HG03103 (cell line): Measurements from ENCODE around the gene RAB35.

Experiments used
- ATAC-seq: cut with Tn5 transposase; IDR thresholded peaks from one replicate; pipeline ENCODE4 v1.9.1; 2021; ENCODE audit warnings: low read depth; ENCODE audit not compliant: unreplicated experiment

RAB35 gene

DNA sequence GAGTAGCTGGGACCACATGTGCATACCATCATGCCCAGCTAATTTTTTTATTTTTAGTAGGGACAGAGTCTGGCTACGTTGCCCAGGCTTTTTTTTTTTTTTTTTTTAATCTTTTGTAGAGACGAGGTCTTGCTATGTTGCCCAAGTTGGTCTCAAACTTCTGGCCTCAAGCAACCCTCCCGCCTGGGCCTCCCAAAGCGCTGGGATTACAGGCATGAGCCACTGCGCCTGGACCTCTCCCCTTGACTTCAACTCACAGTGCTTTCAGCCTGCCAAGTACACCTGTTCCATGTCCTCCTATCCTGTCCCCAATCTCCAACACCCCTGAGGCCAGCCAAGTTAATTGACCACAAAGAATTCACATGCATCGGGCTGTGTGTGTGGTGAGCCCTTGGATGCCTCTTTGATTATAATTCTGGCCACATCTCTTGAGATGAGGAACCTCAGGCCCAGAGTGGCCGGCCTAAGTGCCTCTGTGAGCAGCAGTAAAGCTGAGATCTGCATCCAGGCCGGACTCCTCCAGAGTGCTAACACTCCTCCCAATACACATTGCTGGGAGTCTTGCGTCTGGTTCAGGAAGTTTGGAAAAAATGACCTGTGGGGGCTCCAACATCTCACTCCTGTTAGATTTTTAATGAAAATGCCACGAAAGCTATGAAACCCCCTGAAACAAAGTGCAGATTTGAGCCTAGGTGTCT is 6.8 kb downstream of the RAB35 start:
- ATAC-seq: no peak

DNA sequence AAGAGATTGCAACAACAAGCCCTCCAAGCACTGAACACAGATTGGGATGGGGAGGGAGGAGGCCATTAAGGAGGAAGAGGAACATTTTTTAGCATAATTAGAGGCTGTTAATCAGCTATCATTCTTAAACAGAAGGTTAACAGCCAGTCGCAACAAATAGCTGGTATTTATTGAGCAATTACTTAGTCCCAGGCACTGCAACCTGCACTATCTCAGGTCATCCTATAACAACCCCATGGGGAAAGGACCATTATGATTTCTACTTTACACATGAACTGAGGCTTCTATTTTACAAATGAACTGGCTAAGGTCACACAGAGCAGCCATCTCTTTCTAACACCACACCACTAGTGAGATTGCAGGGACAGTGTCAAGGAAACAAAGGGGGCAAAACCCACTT is 10.4 kb downstream of the RAB35 start:
- no peak for ATAC-seq

DNA sequence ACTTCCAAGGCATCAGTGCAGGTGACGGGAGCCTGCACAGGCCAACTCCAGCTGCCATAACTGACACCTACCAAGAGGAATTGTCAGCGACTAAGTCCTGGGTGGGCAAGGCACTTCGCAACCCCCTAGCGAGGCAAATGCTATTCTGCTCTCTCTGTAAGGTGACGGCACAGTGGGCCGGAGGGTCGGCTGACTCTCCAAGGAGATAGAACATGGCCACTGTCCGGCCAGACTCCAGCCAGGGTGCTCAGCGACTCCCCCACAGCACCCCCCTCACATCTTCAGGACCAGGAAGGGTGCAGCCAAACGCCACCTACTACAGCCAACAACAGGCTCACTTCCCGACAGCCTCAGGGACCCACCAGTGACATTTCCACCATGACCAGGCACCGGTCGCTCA is 13.2 kb downstream of the RAB35 start:
- no peak for ATAC-seq

DNA sequence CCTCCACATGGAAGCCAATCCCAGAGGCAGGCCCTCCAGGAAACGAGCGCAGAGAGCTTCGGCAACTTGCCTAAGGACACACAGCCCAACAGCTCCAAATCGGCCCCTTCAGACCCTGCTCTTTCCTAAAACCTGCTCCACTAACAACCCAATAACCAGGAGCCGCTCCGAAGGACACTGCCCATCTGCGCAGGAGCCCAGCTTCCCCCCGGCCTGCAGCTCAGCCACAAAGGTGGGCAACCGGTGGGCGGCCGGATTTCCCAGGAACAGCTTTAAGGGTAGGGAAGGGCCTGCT is 13.6 kb downstream of the RAB35 start:
- ATAC-seq: no peak

DNA sequence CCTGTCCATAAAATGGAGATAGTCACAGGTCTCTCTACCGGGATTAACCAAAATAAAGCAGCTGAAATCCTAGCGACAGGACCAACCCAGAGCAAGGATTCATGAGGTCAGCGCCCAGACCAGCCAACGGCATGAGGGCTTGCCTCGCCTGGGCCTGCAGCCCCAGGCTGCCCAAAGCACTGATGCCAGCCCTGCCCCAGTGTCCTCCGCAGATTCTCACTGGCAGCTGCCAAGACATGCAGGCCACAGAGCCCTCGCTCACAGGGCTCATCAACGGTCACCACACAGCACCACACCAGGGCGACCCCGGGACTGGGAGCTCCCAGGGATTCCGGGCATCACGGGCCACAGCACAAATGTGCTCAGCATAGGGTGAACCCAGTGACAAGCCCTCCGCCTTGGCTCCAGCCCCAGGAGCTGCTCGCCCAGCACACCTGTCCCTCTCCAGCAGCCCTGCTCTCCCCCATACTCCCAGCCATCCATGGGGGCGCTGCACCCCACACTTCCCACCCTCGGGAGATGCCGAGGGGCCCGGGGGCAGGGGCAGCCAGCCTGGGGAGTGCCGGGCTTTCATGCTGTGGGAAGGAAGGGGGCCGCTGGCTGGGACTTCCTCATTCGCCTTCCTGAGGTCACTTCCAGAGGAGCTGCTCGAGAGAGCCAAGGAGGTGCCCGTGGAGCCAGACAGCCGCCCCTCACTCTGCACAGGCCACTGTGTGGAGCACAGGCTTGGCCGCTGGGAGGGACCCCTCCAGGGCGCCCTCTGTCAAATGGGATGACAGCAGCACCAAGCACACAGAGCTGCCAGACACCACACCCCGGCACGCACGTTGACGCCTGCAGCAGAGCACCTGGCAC is 14.1 kb downstream of the RAB35 start:
- ATAC-seq: no peak

DNA sequence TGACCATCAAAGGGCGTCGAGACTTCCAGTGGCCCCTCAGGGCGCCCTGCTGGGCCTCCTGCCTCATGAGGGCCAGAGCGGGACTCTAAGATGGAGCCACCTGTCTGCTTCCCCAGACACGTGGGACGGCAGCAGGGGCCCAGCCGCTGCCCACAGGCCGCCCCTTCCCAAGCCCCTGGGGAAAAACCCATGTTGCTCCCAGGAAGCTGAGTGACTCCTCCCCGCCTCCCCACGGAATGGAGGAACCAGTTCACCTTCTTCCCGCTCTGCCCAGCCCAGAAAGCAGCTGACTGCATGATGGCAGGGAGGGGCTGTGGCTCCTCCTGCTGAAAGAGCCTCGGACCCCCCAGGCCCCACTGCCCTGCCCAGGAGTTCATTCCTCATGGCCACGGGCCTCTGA is 14.9 kb downstream of the RAB35 start:
- no peak for ATAC-seq

DNA sequence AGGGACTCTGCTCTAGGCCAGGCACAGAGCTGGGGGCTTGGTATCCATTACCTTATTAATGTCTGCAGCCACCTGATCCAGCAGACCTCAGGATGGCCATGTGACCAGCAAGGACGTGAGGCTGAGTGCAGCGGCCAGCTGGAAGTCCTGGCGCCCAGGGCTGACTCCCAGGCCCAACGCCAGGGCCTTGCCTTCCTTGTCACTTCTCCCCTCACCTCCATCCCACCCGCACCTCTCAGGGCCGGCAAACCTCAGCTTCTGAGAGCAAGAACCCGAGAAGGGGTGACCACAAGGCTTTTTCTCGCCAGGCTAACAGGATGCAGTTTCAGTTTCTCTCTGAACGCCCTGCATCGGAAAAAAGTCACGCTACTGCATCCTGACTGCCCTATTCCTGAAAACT is 15.4 kb downstream of the RAB35 start:
- no peak for ATAC-seq

DNA sequence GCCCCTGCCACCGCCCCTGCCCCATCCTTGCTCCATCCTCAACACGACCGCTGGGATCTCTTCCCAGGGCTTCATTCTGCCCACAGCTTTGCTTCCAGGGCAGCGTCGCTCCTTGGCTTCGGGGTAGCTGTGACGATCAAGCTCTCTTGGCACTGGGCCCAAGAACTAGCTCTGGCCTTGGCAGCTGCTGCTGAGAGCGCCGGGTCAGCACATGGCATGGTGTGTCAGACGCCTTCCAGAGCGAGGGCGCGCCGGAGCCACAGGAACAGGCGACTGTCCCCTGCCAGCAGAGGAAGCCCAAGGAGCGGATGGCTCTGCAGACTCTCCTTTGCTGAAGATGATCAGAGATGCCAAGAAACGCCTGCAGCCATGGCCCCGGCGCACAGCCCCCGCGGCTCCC is 15.9 kb downstream of the RAB35 start:
- ATAC-seq: no peak

DNA sequence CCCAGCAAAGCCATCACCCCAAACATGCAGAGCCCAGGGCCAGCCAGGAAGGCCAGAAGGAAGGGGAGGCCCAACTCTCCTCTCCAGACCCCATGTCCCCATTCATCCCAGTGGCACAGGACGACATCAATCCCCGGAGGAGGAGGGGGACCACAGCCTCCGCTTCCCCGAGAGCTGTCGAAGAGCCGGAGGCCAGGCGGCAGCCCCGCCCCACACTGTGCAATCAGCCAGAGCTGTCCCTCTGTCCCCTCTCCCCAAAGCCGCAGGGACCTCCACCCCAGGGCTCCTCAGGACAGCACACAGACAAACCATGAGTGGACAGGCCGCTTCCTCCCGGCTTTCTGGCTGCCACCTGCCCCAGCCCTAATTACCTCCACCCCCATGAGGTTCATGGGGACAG is 16.8 kb downstream of the RAB35 start:
- no peak for ATAC-seq

DNA sequence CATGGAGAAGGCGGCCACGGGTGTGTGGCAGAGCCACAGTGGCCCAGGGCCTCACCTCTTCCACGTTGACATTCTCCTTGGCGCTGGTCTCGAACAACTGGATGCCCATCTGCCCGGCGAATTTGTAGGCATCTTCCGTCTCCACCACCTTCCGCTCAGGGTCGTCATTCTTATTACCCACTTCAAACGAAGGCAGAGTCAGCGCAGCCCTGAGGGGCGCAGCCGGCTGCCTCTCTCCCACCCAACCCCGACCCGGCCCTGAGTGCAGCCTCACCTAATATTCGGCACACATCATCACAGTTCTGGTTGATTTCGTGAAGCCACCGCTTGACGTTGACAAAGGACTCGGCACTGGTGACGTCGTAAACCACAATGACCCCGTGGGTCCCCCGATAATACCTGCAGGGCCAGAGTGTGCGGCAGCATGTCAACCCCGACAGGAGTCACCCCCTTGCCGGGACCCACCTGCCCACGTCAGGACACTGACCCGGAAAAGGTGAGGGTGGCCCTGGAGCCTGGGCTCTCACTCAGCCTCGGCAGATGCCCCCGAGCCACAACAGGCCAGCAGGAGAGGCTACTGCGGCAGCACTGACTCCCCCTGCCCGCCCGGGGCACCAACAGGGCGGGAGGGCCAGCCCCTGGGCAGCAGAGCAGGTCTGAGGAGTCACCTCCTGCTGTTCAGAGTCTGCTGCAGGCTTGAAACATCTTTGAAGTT is 17.6 kb downstream of the RAB35 start:
- no peak for ATAC-seq

DNA sequence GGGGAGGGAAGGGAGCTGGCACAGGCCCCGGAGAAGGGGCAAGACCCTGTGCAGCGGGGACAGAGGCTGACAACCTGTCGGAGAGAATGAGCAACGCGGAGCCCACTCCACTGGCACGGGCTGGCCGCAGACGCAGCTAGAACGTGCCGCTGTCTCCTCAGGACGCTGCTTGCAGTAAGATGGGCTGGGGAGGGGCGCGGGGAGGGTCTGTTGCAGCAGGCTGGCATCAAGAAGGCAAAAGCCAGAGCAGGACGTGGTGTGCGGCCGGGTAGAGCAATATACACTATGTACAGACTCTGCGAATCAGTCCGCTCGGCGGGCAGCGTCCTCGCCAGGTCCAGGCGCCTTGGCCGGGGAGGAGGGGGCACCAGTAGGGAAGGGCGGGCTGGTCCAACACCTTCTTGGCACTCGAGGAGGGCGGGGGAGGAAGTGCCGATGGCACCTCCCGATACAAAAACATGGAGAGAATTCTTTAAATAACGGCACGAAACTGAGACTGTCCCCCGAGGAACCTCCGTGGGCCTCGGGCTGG is 19.8 kb downstream of the RAB35 start:
- ATAC-seq: no peak

DNA sequence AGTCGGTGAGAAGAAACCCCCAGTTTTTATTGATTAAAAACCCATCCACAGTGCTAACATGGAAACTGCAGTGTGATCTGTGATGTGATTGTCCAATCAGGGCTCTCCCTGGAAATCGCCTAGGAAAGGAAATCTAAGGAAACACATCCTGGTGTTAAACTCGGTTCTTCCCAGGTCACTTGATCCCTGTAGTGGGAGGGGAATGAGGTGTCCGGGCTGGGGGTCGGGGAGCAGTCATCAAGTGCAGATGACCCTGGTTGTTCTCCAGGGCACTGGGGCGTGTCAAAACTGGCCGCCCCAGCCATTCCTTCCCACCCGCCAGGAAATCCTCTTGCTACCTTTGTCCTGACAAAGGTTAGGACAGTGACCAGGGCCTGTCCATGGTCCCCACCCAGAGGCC is 20.8 kb downstream of the RAB35 start:
- ATAC-seq: no peak

DNA sequence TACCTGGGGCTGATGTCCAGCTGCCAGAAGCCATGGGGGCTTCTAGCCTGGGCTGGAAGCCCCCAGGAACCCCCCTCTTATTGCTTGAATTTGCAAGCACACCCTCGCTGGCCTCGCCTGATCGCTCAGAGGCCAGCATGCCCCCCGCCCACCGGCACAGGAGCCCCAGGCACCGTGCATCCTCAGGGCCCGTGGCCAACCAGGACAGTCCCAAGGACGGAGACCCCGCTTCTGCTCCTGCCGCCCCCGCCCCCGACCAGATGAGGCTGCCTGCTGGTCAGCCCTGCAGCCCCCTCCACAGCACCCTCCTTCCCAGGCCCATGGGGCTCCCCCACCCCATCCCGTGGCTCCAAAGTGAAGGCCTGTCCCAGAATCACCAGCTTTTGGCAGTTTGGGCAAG is 21.2 kb downstream of the RAB35 start:
- ATAC-seq: no peak

DNA sequence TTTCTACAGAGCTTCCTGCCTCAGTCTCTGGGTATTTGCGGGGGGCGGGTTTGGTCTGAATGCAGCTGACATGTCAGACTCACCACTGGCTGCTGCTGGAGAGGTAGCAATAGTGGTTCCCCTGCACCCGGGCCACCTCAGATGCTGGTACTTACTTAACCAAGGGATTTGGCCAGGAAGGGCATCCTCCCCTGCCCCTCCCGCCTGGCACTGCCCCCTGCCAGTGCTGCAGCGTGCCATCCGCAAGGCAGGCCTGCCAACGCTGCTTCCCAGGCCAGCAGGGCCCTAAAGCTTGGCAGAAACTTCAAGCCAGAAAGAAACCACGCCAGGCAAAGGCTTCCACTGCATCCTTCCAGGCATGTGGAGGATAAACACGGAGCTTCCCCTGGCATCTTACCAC is 22.1 kb downstream of the RAB35 start:
- ATAC-seq: no peak

DNA sequence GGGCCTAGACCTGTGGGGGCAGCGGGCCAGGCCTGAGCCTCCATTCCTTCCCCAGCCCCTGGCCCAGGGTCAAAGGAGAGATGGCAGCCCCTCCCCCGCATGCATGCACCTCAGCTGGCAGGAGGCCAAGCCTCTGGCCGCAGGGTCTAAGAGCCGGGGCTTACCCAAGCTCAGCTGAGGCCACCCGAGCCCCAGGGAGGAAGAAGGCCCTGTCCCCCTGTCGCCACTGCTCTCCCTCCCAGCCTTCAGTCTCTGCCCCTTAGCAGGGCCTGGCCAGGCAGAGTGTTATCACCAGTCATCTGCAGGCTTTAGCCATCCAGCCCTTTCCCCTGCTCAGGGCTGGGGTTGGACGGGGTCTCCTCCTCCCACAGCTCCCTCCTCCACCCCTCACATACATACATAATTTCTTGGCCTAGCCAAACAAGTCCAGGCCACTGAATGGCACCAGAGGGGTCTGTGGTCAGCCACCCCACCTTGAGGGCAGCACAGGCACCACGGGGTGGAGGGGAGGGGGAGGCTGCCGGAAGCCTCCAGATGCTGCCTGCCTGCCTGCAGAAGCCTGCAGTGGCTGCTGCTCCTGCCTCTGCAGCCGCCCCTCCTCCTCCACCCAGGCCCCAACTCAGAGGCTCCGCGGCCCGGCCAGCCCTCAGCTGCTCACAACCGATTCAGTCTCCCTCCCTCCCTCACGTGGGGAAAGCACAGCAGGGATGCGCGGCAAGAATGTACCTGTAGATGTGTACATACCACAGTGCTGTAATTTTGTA is 22.8 kb downstream of the RAB35 start:
- no peak for ATAC-seq

DNA sequence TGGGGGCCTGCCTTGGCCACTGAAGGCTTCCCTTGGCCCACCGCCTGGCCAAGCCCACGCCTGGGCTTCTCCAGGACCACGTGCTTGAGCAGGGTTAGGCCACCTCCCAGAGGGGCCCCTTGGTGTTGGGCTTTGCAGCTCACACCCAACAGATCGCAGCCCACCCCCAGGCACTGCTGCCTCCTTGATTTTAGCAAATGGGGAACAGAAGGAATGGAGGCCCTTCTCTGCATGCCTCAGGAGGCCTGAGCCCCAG is 23.3 kb downstream of the RAB35 start:
- ATAC-seq: no peak

DNA sequence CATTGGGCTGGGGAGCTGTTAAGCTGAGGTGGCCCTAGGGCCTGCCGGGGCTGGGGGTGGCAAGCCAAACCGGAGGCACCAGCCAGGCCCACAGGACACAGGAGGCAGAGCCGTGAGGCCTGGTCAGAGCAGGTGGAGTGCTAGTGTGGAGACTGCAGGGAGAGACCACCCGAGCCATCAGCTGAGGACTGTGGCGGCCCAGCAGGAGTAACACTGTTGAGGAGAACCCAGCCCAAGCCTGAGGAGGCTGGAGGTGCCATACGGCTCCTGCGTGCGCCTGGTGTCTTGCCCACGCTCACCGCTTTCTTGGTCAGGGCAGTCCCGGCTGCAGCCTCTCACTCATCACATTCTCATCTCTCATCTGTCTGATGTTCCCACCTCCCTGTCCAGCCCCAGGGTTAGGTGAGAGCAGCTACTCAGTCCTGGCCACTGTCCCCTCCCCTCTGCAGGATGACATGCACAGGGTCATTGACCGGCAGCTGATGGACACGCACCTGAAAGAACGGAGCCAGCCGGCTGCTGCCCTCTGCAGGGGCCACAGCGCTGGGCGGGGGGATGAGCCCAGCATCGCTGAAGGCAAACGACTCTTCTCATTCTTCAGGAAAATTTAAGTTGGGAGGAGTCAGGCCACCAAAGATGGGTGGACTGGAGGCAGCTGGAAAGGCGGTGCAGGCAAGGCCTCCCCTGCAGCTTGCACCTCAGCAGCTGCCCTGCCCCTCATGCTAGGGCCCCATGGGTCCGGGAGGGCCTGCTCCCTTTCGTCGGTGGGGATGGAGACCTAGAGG is 23.8 kb downstream of the RAB35 start:
- no peak for ATAC-seq

DNA sequence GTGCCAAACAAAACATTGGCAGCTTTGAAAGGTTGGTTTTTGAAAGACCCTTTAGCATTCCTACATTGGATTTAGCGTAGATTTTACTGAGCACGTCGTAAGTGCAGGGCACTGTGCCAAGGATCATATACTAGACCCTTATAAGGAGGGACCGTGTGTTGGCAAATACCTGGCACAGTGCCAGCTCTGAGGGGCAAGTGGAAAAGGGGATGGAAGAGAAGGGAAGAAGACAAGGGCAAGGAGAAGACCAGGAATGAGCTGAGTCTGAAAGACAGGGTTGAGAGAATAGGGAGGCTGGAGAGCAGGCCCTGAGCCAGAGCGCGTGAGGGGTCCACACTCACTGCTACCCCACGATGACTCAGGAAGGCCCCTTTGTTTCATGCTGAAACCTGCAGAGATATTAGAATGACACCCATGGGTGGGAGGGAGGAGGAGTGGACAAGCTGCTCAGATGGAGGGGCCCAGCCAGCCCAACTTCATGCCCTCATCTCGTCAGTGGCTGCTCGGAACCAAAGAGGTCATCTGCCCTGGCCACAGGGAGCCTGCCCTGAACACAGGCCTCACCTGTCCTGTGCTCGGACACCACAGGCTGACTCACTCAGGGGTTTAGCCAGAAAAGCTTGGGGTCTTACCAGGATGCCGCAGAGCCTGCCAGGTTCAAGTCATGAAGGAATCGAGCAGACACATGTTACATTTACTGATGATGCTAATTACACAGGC is 25.0 kb downstream of the RAB35 start:
- ATAC-seq: no peak

DNA sequence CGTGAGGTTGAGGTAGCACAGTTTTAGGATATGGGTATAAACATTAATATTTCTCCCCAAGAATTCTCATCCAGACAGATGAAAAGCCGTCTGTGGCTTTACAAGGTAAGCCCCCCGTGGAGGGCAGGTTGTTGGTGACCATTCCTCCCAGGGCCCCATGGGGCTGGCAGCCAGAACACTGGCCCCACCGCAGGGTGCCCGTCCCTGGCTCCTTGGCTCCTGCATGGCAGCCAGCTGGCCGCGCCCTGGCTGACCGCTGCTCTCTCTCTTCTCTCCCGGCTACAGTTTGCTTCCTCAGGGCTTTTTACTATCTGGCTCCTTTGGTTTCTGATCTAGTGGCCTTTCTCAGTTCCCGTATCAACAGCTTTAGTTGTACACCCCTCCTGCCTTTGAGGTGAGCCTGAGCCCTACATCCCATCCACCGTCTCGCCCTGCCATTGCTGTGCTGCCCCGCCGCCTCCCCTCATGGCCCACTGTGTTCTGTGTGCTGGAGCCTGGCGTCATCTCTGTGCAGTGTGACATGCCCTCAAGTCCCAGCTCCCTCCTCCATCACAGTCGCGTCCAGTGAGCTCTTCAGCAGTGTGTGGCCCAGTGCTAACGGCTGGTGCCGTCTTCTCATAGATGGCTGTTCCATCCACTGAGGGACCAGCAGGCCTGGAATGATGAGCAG is 25.8 kb downstream of the RAB35 start:
- no peak for ATAC-seq
